ENCODE measurements around the gene IL16.
"Not testable (repeated sequence)": the region's sequence is repeated elsewhere in the genome, so short reads cannot be mapped to it uniquely, and the experiment has no call there.

IL16 gene

GRCh38 chr15:81314378-81314777 lies 117.7 kb downstream of the IL16 start:
- no peak for DNase-seq (ENCODE audit: low read depth)

GRCh38 chr15:81315452-81316175 lies 118.9 kb downstream of the IL16 start:
- no peak for DNase-seq (ENCODE audit: low read depth)

- no peak for DNase-seq (ENCODE audit: low read depth)
Observed at GRCh38 chr15:81316267-81316666, 119.6 kb downstream of the IL16 start.

GRCh38 chr15:81317642-81318017 lies 121.0 kb downstream of the IL16 start:
- DNase-seq (ENCODE audit: low read depth) = no peak

DNA sequence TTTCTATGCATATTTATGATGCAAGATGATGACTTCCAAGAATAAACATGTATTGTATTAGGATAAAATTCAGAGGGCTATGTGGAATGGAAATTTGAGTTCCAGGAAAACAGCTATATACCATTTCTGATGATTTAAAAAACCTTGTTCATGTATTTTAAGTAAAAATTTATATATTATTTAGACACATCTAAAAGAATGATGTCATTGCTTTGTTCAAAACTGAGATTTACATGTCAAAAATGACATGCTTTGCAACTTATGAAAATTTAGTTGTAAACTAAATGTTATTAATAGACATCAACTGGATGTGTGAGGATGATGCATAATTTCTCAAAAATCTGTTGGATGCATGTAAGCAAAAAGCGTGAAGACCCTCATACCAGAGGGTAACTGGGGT lies 125.0 kb downstream of the IL16 start:
- DNase-seq (ENCODE audit: low read depth) = no peak

DNA sequence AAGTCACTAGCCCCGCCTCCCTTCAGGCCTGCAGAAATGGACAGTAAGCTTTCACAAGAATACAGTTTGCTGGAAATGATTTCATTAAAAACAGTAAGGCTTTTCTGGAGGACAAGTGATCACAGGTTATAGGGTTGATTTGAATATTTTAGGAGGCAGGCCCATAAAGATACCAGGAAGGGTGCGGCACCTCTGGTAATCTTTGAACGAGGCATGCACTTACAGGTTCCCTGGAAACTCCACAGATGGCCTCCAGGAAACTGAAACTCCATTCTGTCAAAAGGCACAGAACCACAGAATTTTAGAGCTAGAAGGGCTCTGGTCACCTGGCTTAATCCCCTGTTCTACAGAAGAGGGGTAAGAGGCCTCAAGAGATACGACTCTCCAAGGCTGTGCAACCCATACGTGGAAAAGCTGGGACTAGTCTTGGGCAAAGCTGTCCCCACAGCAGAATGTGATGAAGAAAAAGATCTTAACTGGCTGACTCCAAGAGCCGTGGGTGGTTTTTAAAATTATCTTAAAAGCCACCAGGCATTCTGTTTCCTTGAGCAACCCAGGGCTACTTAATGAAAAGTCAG lies 126.1 kb downstream of the IL16 start:
- no peak for DNase-seq (ENCODE audit: low read depth)

GRCh38 chr15:81323559-81323943 lies 126.9 kb downstream of the IL16 start:
- no peak for DNase-seq (ENCODE audit: low read depth)

GRCh38 chr15:81323944-81324881 lies 127.5 kb downstream of the IL16 start, which contains the start of gene STARD5:
Gene STARD5 (minus strand): TSS chr15:81324141. CDS start chr15:81324099, 42 bp downstream.
- peak; percentile 85 for DNase-seq (ENCODE audit: low read depth)

DNA sequence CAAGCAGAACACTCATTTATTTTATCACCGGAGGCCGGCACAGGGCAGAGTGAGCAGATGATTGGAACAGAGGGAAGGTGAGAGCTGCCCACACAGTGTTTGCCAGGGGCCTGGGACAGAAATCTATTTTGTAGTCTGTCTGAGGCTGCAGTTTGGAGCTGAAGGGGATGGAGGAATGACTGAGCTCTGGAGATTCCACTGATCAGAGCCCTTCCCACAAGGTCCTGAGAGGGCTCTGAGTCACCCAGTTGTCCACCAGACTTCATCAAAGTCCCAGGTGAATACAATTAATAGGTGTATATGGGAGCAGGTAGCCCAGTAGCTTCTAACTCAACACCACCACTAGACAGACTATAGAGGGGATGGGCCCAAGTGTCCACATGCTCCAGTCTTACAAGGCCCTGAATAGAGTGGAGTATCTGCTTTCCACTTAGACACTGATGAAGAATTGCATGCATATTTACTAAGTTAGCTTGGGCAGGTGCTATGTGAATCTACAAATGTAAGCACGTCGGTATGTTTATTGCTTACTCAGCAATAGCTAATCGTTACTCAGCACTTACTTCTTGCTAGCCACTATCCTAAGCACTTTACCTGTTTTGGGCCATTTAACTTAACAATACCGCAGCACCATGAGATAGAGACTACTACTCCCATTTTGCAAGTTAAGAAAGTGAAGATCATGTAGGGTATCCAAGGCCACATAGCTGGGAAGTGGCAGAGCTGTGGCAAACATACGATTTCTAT lies 130.0 kb downstream of the IL16 start:
- no peak for DNase-seq (ENCODE audit: low read depth)

DNA sequence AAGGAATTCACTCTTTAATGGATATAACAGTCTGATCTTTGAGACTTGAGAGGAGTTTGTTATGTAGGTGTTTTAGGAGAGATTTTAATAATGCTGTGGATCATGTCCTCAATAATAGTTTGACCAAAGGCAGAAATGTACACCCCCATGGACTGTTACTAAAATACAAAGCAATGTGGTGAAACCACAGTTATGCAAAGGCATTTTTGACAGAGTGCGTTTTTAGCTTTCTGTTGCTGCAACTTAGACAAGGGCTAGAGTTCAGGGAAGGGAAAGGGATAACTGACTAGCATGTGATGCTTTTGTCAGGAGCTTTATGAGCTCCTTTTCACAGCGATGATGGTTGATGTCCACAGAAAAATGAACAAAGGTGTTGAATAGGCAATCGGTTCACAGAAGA lies 130.8 kb downstream of the IL16 start:
- DNase-seq (ENCODE audit: low read depth) = peak; percentile 89

DNA sequence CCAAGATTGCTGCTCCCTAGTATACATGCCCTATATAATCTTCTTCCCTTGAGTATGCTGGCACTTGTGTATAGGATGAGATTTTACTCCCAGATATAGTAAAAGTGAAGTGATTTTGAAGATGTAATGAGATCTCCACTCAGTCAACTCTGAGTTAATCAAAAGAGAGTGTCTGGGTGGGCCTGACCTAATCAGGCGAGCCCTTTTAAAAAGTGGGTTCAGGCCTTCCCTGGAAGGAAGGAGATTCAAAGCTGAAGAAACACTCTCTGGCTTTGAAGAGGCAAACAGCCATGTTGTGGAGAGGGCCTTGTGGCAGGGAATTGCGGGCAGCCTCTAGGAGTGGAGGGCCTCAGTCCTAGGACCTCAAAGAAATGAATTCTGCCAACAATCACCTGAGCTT lies 132.8 kb downstream of the IL16 start:
- no peak for DNase-seq (ENCODE audit: low read depth)

- no peak for DNase-seq (ENCODE audit: low read depth)
Observed at GRCh38 chr15:81330366-81331090, 133.8 kb downstream of the IL16 start.

DNA sequence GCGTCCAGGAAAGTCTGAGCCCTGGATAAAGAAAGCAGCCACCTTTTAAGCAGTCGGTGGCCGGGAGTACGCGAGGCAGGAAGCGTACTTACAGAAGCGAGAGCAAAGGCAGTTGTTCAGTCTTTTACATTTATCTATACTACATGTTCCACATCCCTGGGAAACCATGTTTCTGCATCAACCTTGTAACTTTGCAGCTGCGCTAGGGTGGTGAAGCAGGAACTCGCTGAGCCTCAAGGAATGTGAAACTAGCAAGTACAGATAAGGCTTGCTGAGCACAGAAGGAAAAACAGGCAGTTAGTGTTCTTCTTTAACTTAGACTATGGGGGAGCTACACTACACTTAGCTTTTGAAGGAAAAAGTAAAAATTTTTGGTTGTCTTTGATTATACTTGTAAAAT lies 134.5 kb downstream of the IL16 start:
- not testable (repeated sequence) for DNase-seq (ENCODE audit: low read depth)

DNA sequence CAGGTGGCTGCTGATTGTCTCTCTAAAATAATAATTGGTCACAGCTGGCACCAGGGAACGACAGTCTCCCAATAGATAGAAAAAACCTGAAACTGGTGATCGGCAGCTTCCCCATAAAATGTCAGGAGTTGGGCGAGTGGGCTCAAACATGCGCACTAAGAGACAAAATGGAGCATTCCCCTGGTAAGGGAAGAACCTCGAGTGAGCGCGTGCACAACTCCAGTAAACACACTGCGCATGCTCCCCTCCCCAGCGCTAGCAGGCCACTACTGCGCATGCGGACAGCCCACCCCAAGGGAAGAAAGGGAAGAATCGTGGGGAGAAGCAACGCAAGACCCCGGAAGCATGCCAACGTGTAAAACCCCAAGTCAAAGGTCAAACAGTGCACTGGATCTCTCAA lies 134.9 kb downstream of the IL16 start:
- no peak for DNase-seq (ENCODE audit: low read depth)

GRCh38 chr15:81332326-81332725 lies 135.6 kb downstream of the IL16 start:
- no peak for DNase-seq (ENCODE audit: low read depth)

GRCh38 chr15:81333363-81333762 lies 136.7 kb downstream of the IL16 start:
- DNase-seq (ENCODE audit: low read depth) = no peak

DNA sequence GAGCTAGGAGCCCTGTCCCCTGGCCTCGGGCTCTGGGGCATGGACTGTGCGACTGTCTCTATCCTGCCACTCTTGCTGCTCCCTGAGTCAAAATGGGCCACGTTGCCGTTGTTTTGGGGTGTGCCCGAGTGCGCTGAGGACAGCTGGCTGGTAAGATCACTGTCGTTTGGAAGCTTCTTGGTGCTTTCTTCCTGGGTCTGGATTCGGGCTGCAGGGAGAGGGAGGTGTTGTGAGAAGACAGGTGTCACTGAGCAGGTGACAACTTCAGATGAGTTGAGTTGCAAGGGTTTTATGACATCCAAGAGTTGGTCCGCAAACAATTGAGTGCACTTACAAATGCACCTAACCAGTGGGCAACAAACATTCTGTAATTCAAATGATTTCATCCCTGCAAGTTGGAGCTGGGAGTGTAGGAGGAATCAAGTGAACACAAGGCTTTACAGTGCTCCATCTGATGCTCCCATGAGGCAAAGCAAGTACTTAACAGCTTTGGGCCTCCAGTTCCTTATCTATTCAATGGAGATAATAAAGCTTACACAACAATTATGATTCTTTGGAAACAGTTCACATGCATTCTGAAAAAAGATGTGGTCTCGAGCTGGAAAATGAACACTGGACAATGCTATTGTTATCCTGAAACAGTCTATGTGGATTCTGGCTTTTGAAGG lies 138.2 kb downstream of the IL16 start:
- DNase-seq (ENCODE audit: low read depth) = no peak

DNA sequence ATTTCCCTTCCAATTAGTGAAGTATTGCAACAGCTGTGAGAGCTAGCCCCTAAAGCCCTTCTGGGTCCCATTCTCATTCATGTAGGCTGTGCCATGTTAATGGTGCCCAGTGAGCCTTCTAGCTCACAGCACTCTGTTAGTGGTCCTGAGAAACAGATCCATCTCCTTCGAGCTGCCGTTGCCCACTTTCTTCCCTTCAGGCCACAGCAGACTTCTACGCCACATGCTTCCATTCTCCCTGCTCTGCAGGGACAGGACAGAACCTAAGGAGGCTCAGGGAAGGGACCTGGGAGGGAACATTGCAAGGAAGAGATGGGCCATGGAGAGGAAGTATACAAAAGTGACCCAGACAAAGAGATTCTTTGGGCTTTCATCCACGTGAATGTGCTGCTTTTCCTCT lies 139.0 kb downstream of the IL16 start:
- no peak for DNase-seq (ENCODE audit: low read depth)

GRCh38 chr15:81336568-81336967 lies 139.9 kb downstream of the IL16 start:
- no peak for DNase-seq (ENCODE audit: low read depth)

- DNase-seq (ENCODE audit: low read depth) = no peak
Observed at GRCh38 chr15:81337241-81337640, 140.6 kb downstream of the IL16 start.

- no peak for DNase-seq (ENCODE audit: low read depth)
Observed at GRCh38 chr15:81337713-81338157, 141.1 kb downstream of the IL16 start.

All from non-pigmented ciliary epithelial cell (primary cell).